H1 (cell line): ENCODE measurements around the gene LTBP1. TPM values are rescaled to one million over a fixed set of nuclear protein-coding genes. Genes with fewer than 3 reads are reported as not detected.

Experiments used
- CTCF ChIA-PET: fragments of 300-600 bp; sonication (Branson Sonifier 250); formaldehyde crosslinking; loops from one replicate; lab custom pipeline; 2021; ENCODE audit not compliant: partially characterized antibody; lab: Charles Lee
- POLR2A ChIA-PET: fragments of 300-600 bp; sonication (Branson Sonifier 250); formaldehyde crosslinking; loops from one replicate; lab custom pipeline; 2021; ENCODE audit warnings: inconsistent platforms; ENCODE audit not compliant: partially characterized antibody; lab: Charles Lee
- DNase-seq, 2 experiments: peaks; one replicate each; pipeline versions ENCODE4 v3.0.0 to v3.0.0-alpha.2; 2010 to 2022; ENCODE audit warnings: low spot score in 2 of 2, low read depth in 1 of 2, mixed read lengths in 1 of 2
- FAIRE-seq: peaks from 2 replicates; lab custom pipeline; 2011; peaks lifted over from hg19 to GRCh38; lab: Jason Lieb, UNC
- H2AFZ ChIP-seq: 2 replicates; pipeline ENCODE4 v1.8.1; 2012; ENCODE audit warnings: low read length, inconsistent platforms
- H2AK5ac ChIP-seq: 2 replicates; pipeline ENCODE4 v1.6.1; 2013; ENCODE audit warnings: low read depth, low read length
- H2BK120ac ChIP-seq: replicated peaks from 2 replicates; pipeline ENCODE3; 2013; ENCODE audit warnings: low read depth, low read length, inconsistent platforms
- H2BK12ac ChIP-seq: 2 replicates; pipeline ENCODE4 v1.6.1; 2013; ENCODE audit warnings: low read depth, low read length
- H2BK15ac ChIP-seq: 2 replicates; pipeline ENCODE4 v1.6.1; 2013; ENCODE audit warnings: low read length
- H2BK20ac ChIP-seq: 2 replicates; pipeline ENCODE4 v1.6.1; 2013; ENCODE audit warnings: low read length
- H2BK5ac ChIP-seq: 2 replicates; pipeline ENCODE4 v1.6.1; 2013; ENCODE audit warnings: low read depth, low read length
- H3K14ac ChIP-seq: 2 replicates; pipeline ENCODE4 v1.6.1; 2013; ENCODE audit warnings: inconsistent platforms; ENCODE audit not compliant: insufficient read length
- H3K18ac ChIP-seq: 2 replicates; pipeline ENCODE4 v1.6.1; 2013; ENCODE audit warnings: low read length; ENCODE audit errors: extremely low read depth
- H3K23ac ChIP-seq: 2 replicates; pipeline ENCODE4 v1.6.1; 2013; ENCODE audit warnings: inconsistent platforms; ENCODE audit not compliant: insufficient read length
- H3K23me2 ChIP-seq: 2 replicates; pipeline ENCODE4 v1.6.1; 2013; ENCODE audit warnings: low read depth, low read length
- H3K27ac ChIP-seq: 2 replicates; pipeline ENCODE4 v1.6.1; 2011; ENCODE audit warnings: low read depth, low read length, inconsistent platforms
- H3K27me3 ChIP-seq, 4 experiments: replicated peaks in 1 of 4; 1 replicate in 1 of 4; 2 replicates in 3 of 4; pipeline versions ENCODE4 v1.6.1 to v1.8.1; 2011 to 2013; ENCODE audit warnings: low read length in 3 of 4, mild to moderate bottlenecking in 3 of 4, inconsistent platforms in 2 of 4, mixed read lengths in 2 of 4, moderate library complexity in 1 of 4; ENCODE audit not compliant: control insufficient read depth in 3 of 4, insufficient read depth in 3 of 4; ENCODE audit errors: extremely low read depth in 1 of 4
- H3K36me3 ChIP-seq, 4 experiments: 2 replicates each; pipeline versions ENCODE4 v1.6.1 to v1.8.1; 2011 to 2013; ENCODE audit warnings: mild to moderate bottlenecking in 4 of 4, low read length in 3 of 4, moderate library complexity in 2 of 4, control low read depth in 1 of 4, inconsistent platforms in 1 of 4; ENCODE audit not compliant: insufficient read depth in 4 of 4, control insufficient read depth in 2 of 4
- H3K4ac ChIP-seq: replicated peaks from 2 replicates; pipeline ENCODE3; 2013; ENCODE audit warnings: low read length, low read depth, mixed read lengths, inconsistent platforms; ENCODE audit not compliant: insufficient read length
- H3K4me1 ChIP-seq, 4 experiments: replicated peaks in 1 of 4; 1 replicate in 1 of 4; 2 replicates in 3 of 4; pipeline versions ENCODE4 v1.6.1 to v1.8.1; 2011 to 2013; ENCODE audit warnings: low read length in 3 of 4, inconsistent platforms in 2 of 4, mixed read lengths in 1 of 4; ENCODE audit not compliant: insufficient read depth in 4 of 4, control insufficient read depth in 3 of 4
- H3K4me2 ChIP-seq, 2 experiments: 2 replicates each; pipeline versions ENCODE4 v1.6.1 to v1.8.1; 2011 to 2013; ENCODE audit warnings: low read depth in 2 of 2, low read length in 2 of 2, control low read depth in 1 of 2, inconsistent platforms in 1 of 2, mild to moderate bottlenecking in 1 of 2; ENCODE audit not compliant: insufficient read depth in 1 of 2
- H3K4me3 ChIP-seq, 4 experiments: fragments of 200-600, 300-600 bp in 1 of 4; sonication (generic), shearing (Covaris generic), sonication (Bioruptor Twin) in 1 of 4; 2 replicates each; pipeline versions ENCODE4 v1.5.1 to v1.8.1; 2011 to 2016; ENCODE audit warnings: low read length in 4 of 4, low read depth in 3 of 4, control low read depth in 2 of 4, inconsistent platforms in 2 of 4, mild to moderate bottlenecking in 2 of 4, mixed read lengths in 1 of 4, moderate library complexity in 1 of 4; ENCODE audit not compliant: insufficient read depth in 2 of 4; ENCODE audit errors: extremely low read depth in 1 of 4
- H3K56ac ChIP-seq: replicated peaks from 2 replicates; pipeline ENCODE3; 2013; ENCODE audit warnings: low read depth, mild to moderate bottlenecking, mixed read lengths, low read length, inconsistent platforms; ENCODE audit not compliant: insufficient read length
- H3K79me1 ChIP-seq: 2 replicates; pipeline ENCODE4 v1.6.1; 2013; ENCODE audit warnings: low read depth, low read length, control low read depth
- H3K79me2 ChIP-seq, 2 experiments: 2 replicates each; pipeline versions ENCODE4 v1.6.1 to v1.8.1; 2012 to 2013; ENCODE audit warnings: low read length in 2 of 2, mild to moderate bottlenecking in 2 of 2, inconsistent platforms in 1 of 2; ENCODE audit not compliant: insufficient read depth in 2 of 2, control insufficient read depth in 1 of 2
- H3K9ac ChIP-seq, 4 experiments: replicated peaks in 1 of 4; 1 replicate in 1 of 4; 2 replicates in 3 of 4; pipeline versions ENCODE4 v1.6.1 to v1.8.1; 2011 to 2013; ENCODE audit warnings: low read depth in 3 of 4, low read length in 3 of 4, control low read depth in 2 of 4, mild to moderate bottlenecking in 2 of 4, moderate library complexity in 2 of 4, inconsistent platforms in 1 of 4; ENCODE audit errors: extremely low read depth in 1 of 4
- H3K9me3 ChIP-seq, 2 experiments: 2 replicates each; pipeline versions ENCODE4 v1.6.1 to v1.8.1; 2012 to 2013; ENCODE audit warnings: mild to moderate bottlenecking in 2 of 2, moderate library complexity in 2 of 2, control low read depth in 1 of 2, inconsistent platforms in 1 of 2, low read depth in 1 of 2, low read length in 1 of 2, mixed read lengths in 1 of 2; ENCODE audit not compliant: insufficient read depth in 2 of 2
- H4K20me1 ChIP-seq, 2 experiments: replicated peaks in 1 of 2; 2 replicates each; pipeline versions ENCODE3 to v1.8.1; 2011 to 2013; ENCODE audit warnings: inconsistent platforms in 2 of 2, low read length in 2 of 2, mild to moderate bottlenecking in 1 of 2; ENCODE audit not compliant: insufficient read depth in 2 of 2, control insufficient read depth in 1 of 2
- H4K5ac ChIP-seq: 2 replicates; pipeline ENCODE4 v1.6.1; 2013; ENCODE audit warnings: low read length, low read depth, mixed read lengths, inconsistent platforms; ENCODE audit not compliant: insufficient read length
- H4K8ac ChIP-seq: 2 replicates; pipeline ENCODE4 v1.8.0; 2013; ENCODE audit warnings: mild to moderate bottlenecking, moderate library complexity, low read length, inconsistent platforms; ENCODE audit not compliant: insufficient read depth; ENCODE audit errors: extremely low read depth
- H4K91ac ChIP-seq: replicated peaks from 2 replicates; pipeline ENCODE3; 2013; ENCODE audit warnings: low read length, mixed read lengths, inconsistent platforms; ENCODE audit not compliant: insufficient read length
- ASH2L ChIP-seq: fragments of 200-600, 300-600 bp; sonication (generic); IDR thresholded peaks from one replicate; pipeline ENCODE4 v1.7.1; 2017; ENCODE audit warnings: low read length
- ATF3 ChIP-seq: IDR thresholded peaks from 2 replicates; pipeline ENCODE4 v1.6.1; 2011; ENCODE audit warnings: low read depth, mild to moderate bottlenecking, low read length; ENCODE audit not compliant: insufficient read depth
- CEBPB ChIP-seq: IDR thresholded peaks from 2 replicates; pipeline ENCODE4 v1.6.1; 2012; ENCODE audit warnings: low read depth, low read length
- CTBP2 ChIP-seq: IDR thresholded peaks from 2 replicates; pipeline ENCODE4 v1.7.0; 2011; ENCODE audit warnings: borderline replicate concordance, mild to moderate bottlenecking, moderate library complexity, mixed read lengths, low read length; ENCODE audit not compliant: insufficient read depth, insufficient read length
- FOSL1 ChIP-seq: IDR thresholded peaks from 2 replicates; pipeline ENCODE4 v1.6.1; 2011; ENCODE audit warnings: mild to moderate bottlenecking, low read depth, low read length, moderate library complexity; ENCODE audit not compliant: insufficient read depth
- HDAC2 ChIP-seq, 2 experiments: fragments of 300-600 bp in 1 of 2; sonication (generic) in 1 of 2; IDR thresholded peaks; 2 replicates each; pipeline ENCODE4 v1.6.1; 2011 to 2012; ENCODE audit warnings: low read depth in 2 of 2, low read length in 2 of 2, mild to moderate bottlenecking in 2 of 2, moderate library complexity in 2 of 2, borderline replicate concordance in 1 of 2, inconsistent platforms in 1 of 2
- KDM1A ChIP-seq: fragments of 200-600, 300-600 bp; sonication (generic); IDR thresholded peaks from 2 replicates; pipeline ENCODE4 v1.7.1; 2016; ENCODE audit warnings: mild to moderate bottlenecking, low read length, borderline replicate concordance
- NANOG ChIP-seq: IDR thresholded peaks from 2 replicates; pipeline ENCODE4 v1.6.1; 2011; ENCODE audit warnings: low read length, low read depth, mild to moderate bottlenecking, inconsistent platforms; ENCODE audit not compliant: insufficient read depth, poor library complexity, severe bottlenecking
- RFX5 ChIP-seq: IDR thresholded peaks from 2 replicates; pipeline ENCODE4 v1.6.1; 2011; ENCODE audit warnings: low read depth, low read length, improper control_type of control experiment, borderline replicate concordance
- SIX5 ChIP-seq: IDR thresholded peaks from 2 replicates; pipeline ENCODE4 v1.6.1; 2011; ENCODE audit warnings: mild to moderate bottlenecking, low read depth, low read length
- SRF ChIP-seq: IDR thresholded peaks from 2 replicates; pipeline ENCODE4 v1.6.1; 2011; ENCODE audit warnings: mild to moderate bottlenecking, low read depth, low read length, moderate library complexity
- TAF7 ChIP-seq: optimal IDR thresholded peaks from 2 replicates; pipeline ENCODE3; 2011; ENCODE audit warnings: low read depth, mild to moderate bottlenecking, inconsistent platforms, low read length, moderate library complexity, borderline replicate concordance
- WGBS, 2 experiments: shearing (Covaris generic) in 1 of 2; methylation state at CpG; one replicate each; pipeline versions ENCODE4 v1.1.6 to v1.1.7; 2013 to 2015; ENCODE audit warnings: low lambda C conversion rate in 2 of 2, mixed read lengths in 2 of 2, inconsistent platforms in 1 of 2, low coverage in 1 of 2, missing lambda C conversion rate in 1 of 2; ENCODE audit not compliant: insufficient replicate concordance in 2 of 2, insufficient coverage in 1 of 2, insufficient read length in 1 of 2; ENCODE audit errors: extremely low coverage in 1 of 2, missing lambda C conversion rate in 1 of 2; 5-methylcytosine and 5-hydroxymethylcytosine counted together
- polyA plus RNA-seq, 7 experiments: library from polyadenylated mRNA; depleted of rRNA in 3 of 7; stranded (reverse) in 5 of 7; unstranded in 2 of 7; fragments of >200 nt in 5 of 7; fragments of 200-250 nt in 2 of 7; gene quantifications; 1 replicate in 5 of 7; 2 replicates in 1 of 7; 4 replicates in 1 of 7; pipeline versions ENCODE4 v1.2.1 to v1.2.3, GENCODE V29; 2011 to 2013; ENCODE audit warnings: missing spikeins in 2 of 7, mixed read lengths in 2 of 7
- total RNA-seq: library from RNA; stranded (reverse); fragmentation: NEBNext Ultra II Directional; extraction: Animal tissue kit (Norgen Biotek cat#: 25700); gene quantifications from 2 replicates; pipeline ENCODE4 v1.2.1, GENCODE V29; 2021

LTBP1 gene
- total and polyA plus RNA-seq, 2 of the 8 experiments (the other 6 are each of a cell fraction or from before 2014, with no cell fraction given), result 15.4 to 24.7 TPM

DNA sequence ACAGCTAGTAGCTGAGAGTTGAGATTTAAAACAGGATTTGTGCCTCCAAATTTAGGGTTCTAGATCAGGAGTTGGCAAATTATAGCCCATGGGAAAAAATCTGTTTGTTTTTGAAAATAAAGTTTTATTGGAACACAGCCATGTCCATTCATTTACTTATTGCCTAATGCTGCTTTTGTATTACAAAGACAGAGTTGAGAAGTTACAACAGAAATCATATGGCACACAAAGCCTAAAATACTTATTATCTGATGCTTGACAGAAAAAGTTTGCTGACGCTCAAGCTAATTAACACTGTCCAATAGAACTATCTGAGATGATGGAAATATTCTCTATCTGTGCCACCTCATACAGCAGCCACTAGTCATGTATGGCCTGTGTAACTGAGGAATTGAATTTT lies 300.6 kb downstream of the LTBP1 start:
- Histone ChIP-seq H4K20me1 (no peaks in the 10 kb centered on the region), H3K9me3 (no peaks in the 10 kb centered on the region), H2AK5ac (no peak overlapping the region), H3K4me3 (no peak overlapping the region), H3K4me1 (no peaks in the 10 kb centered on the region; a peak in 1 of 7 replicates), H3K18ac (no peak overlapping the region), H3K27me3 (no peaks in the 10 kb centered on the region; a peak in 3 of 7 replicates), H3K36me3 (no peaks in the 10 kb centered on the region), H3K14ac (no peak overlapping the region), H3K79me1 (no peaks in the 10 kb centered on the region), H3K23ac (no peak overlapping the region), H3K27ac (no peak overlapping the region), H2BK20ac (no peak overlapping the region), H2AFZ (no peak overlapping the region), H3K4me2 (no peak overlapping the region), H3K9ac (no peak overlapping the region), H2BK5ac (no peak overlapping the region), H2BK120ac (no peak overlapping the region), H4K5ac (no peak overlapping the region), H4K91ac (no peak overlapping the region), H3K56ac (no peak overlapping the region), H2BK12ac (no peak overlapping the region), H2BK15ac (no peak overlapping the region), H4K8ac (no peak overlapping the region), H3K79me2 (no peaks in the 10 kb centered on the region), H3K23me2 (no peaks in the 10 kb centered on the region; the same call in 1 of the 2 replicates), H3K4ac (no peak overlapping the region)
- POLR2A ChIA-PET, result no interaction called here
- no peak for DNase-seq
- TF ChIP-seq CTBP2, result no peak
- no peak for TF ChIP-seq ATF3
- TF ChIP-seq CEBPB, result no peak
- TF ChIP-seq TAF7, result no peak
- TF ChIP-seq FOSL1, result no peak
- TF ChIP-seq NANOG, result no peak
- TF ChIP-seq ASH2L, result no peak
- TF ChIP-seq SIX5, result no peak
- TF ChIP-seq RFX5, result no peak
- TF ChIP-seq KDM1A, result no peak
- no peak for TF ChIP-seq SRF
- no peak for TF ChIP-seq HDAC2 (IDR thresholded peaks at IDR 0.05; ENCODE audit: borderline replicate concordance in 1 of 2, low read depth in 2 of 2, low read length in 2 of 2)
- 48% methylated on average over 1 of the region's 1 CpG; no CpG with 5 or more reads in 1 of the 2 experiments for WGBS, 2 experiments
- no peak for FAIRE-seq
- CTCF ChIA-PET, result no interaction called here
